Effector CD4-positive, alpha-beta T cell (primary cell): ENCODE data around the gene TK1.

Experiments
- DNase-seq: peaks from one replicate; pipeline ENCODE4 v3.0.0-alpha.2; 2020

The TK1 gene

GRCh38 chr17:78219396-78220150 is 32.7 kb upstream of the TK1 start:
- DNase-seq: no peak

GRCh38 chr17:78214706-78215061 is 27.8 kb upstream of the TK1 start:
- DNase-seq: no peak

- DNase-seq: peak; percentile 89
Observed at GRCh38 chr17:78214016-78214705, 27.3 kb upstream of the TK1 start, which contains the start of gene BIRC5. Gene BIRC5, plus strand, starts transcription at chr17:78214253. Its CDS starts 64 bp downstream, at chr17:78214317.

- no peak for DNase-seq
Observed at GRCh38 chr17:78211032-78211431, 24.2 kb upstream of the TK1 start.

GRCh38 chr17:78210111-78210510 is 23.3 kb upstream of the TK1 start:
- DNase-seq: no peak

- no peak for DNase-seq
Observed at GRCh38 chr17:78208486-78208885, 21.6 kb upstream of the TK1 start.

GRCh38 chr17:78206298-78206697 is 19.4 kb upstream of the TK1 start:
- no peak for DNase-seq

- DNase-seq: no peak
Observed at GRCh38 chr17:78205124-78205775, 18.4 kb upstream of the TK1 start.

- DNase-seq: no peak
Observed at GRCh38 chr17:78204387-78205123, 17.7 kb upstream of the TK1 start.

- no peak for DNase-seq
Observed at GRCh38 chr17:78202666-78203065, 15.8 kb upstream of the TK1 start.

GRCh38 chr17:78200451-78200850 is 13.6 kb upstream of the TK1 start:
- DNase-seq: no peak

- DNase-seq: no peak
Observed at GRCh38 chr17:78197147-78197832, 10.4 kb upstream of the TK1 start.

- DNase-seq: no peak
Observed at GRCh38 chr17:78196716-78197115, 9.9 kb upstream of the TK1 start.

GRCh38 chr17:78185981-78186691 is 716 bp downstream of the TK1 start:
- DNase-seq: no peak

GRCh38 chr17:78184868-78185267 is 2.0 kb downstream of the TK1 start:
- no peak for DNase-seq

GRCh38 chr17:78184351-78184750 is 2.5 kb downstream of the TK1 start:
- no peak for DNase-seq

GRCh38 chr17:78183916-78184315 is 2.9 kb downstream of the TK1 start:
- no peak for DNase-seq

- DNase-seq: no peak
Observed at GRCh38 chr17:78182504-78182903, 4.3 kb downstream of the TK1 start.

- no peak for DNase-seq
Observed at GRCh38 chr17:78180508-78180907, 6.3 kb downstream of the TK1 start.

- DNase-seq: no peak
Observed at GRCh38 chr17:78180083-78180482, 6.8 kb downstream of the TK1 start.

GRCh38 chr17:78179372-78179771 is 7.5 kb downstream of the TK1 start:
- DNase-seq: no peak

GRCh38 chr17:78176548-78177025 is 10.3 kb downstream of the TK1 start:
- peak; percentile 67 for DNase-seq
